Measurements from ENCODE around the gene USP3.

DNA sequence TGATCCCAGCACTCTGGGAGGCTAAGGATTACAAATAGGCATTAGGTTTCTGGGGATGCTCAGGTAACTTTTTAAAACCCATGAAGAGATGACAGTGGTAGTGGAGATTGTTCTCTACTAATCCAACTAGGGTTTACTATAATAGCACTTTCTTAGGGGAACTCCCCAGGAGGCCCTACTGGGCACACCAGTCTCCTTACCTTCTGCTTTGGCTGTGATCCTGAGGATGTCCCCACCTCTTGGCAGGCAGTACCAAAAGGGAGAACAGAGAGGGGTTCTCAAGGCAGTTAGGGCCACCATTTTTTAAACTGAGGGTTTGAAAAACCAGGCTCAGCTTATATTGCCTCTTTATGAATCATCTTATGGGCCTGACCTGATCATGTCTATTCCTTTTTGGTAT, 77.8 kb downstream of the USP3 start:
- TF ChIP-seq, protein P1, sequence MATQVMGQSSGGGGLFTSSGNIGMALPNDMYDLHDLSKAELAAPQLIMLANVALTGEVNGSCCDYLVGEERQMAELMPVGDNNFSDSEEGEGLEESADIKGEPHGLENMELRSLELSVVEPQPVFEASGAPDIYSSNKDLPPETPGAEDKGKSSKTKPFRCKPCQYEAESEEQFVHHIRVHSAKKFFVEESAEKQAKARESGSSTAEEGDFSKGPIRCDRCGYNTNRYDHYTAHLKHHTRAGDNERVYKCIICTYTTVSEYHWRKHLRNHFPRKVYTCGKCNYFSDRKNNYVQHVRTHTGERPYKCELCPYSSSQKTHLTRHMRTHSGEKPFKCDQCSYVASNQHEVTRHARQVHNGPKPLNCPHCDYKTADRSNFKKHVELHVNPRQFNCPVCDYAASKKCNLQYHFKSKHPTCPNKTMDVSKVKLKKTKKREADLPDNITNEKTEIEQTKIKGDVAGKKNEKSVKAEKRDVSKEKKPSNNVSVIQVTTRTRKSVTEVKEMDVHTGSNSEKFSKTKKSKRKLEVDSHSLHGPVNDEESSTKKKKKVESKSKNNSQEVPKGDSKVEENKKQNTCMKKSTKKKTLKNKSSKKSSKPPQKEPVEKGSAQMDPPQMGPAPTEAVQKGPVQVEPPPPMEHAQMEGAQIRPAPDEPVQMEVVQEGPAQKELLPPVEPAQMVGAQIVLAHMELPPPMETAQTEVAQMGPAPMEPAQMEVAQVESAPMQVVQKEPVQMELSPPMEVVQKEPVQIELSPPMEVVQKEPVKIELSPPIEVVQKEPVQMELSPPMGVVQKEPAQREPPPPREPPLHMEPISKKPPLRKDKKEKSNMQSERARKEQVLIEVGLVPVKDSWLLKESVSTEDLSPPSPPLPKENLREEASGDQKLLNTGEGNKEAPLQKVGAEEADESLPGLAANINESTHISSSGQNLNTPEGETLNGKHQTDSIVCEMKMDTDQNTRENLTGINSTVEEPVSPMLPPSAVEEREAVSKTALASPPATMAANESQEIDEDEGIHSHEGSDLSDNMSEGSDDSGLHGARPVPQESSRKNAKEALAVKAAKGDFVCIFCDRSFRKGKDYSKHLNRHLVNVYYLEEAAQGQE (IDR thresholded peaks at IDR 0.05; ENCODE audit: low read depth): no peak
- no peak for TF ChIP-seq EP300 (IDR thresholded peaks at IDR 0.05; ENCODE audit: borderline replicate concordance)
- TF ChIP-seq CREB1 (IDR thresholded peaks at IDR 0.05; ENCODE audit: low read depth): no peak
- TF ChIP-seq RAD21 (IDR thresholded peaks at IDR 0.05; ENCODE audit: low read depth): no peak
- no peak for TF ChIP-seq YY1 (IDR thresholded peaks at IDR 0.05; ENCODE audit: low read depth)
- TF ChIP-seq, protein P2, sequence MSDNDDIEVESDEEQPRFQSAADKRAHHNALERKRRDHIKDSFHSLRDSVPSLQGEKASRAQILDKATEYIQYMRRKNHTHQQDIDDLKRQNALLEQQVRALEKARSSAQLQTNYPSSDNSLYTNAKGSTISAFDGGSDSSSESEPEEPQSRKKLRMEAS (IDR thresholded peaks at IDR 0.05): no peak
- no peak for TF ChIP-seq NFIC (IDR thresholded peaks at IDR 0.05)
- no peak for TF ChIP-seq CEBPB (IDR thresholded peaks at IDR 0.05)
- no peak for TF ChIP-seq EGR1 (IDR thresholded peaks at IDR 0.05)
- TF ChIP-seq, protein P3, sequence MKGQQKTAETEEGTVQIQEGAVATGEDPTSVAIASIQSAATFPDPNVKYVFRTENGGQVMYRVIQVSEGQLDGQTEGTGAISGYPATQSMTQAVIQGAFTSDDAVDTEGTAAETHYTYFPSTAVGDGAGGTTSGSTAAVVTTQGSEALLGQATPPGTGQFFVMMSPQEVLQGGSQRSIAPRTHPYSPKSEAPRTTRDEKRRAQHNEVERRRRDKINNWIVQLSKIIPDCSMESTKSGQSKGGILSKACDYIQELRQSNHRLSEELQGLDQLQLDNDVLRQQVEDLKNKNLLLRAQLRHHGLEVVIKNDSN (IDR thresholded peaks at IDR 0.05): no peak
- no peak for TF ChIP-seq ZBTB7A (IDR thresholded peaks at IDR 0.05; ENCODE audit: low read depth)
